ENCODE results near the gene PRKRIP1. TPM values are rescaled to one million over a fixed set of nuclear protein-coding genes. Genes with fewer than 3 reads are reported as not detected.

The PRKRIP1 gene
- total RNA-seq, 1 experiment from 2014 or later = 38.8 TPM

DNA sequence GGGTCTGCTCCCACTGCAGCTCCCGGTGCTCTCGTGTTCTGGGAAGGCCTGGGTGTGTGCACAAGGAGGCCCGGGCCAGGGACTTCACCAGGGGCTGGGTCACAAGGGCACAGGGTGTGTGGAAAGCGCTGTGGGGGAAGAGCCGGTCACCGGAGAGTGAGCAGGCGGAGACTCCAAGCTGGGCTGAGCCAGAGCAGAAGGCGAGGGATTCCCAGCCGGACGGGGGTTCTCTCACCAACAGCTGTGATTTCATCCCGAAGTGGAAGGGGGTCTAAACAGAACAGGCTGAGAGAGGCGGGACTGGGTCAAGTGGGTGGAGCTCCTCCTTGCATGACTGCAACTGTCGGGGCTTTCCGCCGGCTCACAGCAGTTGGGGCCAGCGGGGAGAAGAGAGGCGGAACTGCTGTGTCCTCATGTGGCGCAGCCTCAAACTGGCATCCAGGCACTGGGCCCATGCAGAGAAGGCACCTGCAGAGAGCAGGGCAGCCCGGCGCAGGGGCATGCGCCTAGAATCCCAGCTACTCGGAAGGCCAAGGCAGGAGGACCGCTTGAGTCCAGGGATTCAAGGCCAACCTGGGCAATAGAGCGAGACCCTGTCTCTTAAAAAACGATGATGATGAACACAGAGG, 29.6 kb downstream of the PRKRIP1 start:
- H2AK5ac ChIP-seq (ENCODE audit: insufficient read length, low read length) = no peak overlapping the region
- Mint-ChIP-seq H3K4me1 (peaks cover 12 to 17% of the 10 kb centered on the region in 2 experiments), H3K4me3 (no peak overlapping the region), H3K27ac (no peak overlapping the region; a peak in 2 of 7 replicates), H3K36me3 (ENCODE audit: insufficient read depth in 1 of 3, low read depth in 3 of 3) (peaks cover 17 to 50% (median 38%) of the 10 kb centered on the region in 3 experiments), H3K27me3 (ENCODE audit: low read depth) (peaks cover 4% of the 10 kb centered on the region), H3K9me3 (no peaks in the 10 kb centered on the region)
- no peak overlapping the region for H2BK20ac ChIP-seq (ENCODE audit: low read depth, low read length, poor library complexity, severe bottlenecking)
- H3K79me2 ChIP-seq (ENCODE audit: insufficient read depth, low read length) = no peaks in the 10 kb centered on the region
- H3K79me1 ChIP-seq (ENCODE audit: insufficient read depth, low read depth, low read length, poor library complexity, severe bottlenecking) = no peaks in the 10 kb centered on the region
- no peak overlapping the region for H3K4me2 ChIP-seq (ENCODE audit: insufficient read depth, insufficient read length, low read length)
- H4K20me1 ChIP-seq (ENCODE audit: control insufficient read depth, insufficient read depth, insufficient read length) = no peaks in the 10 kb centered on the region
- H3K27ac ChIP-seq (ENCODE audit: insufficient read length, low read depth, low read length) = no peak overlapping the region
- H3K23ac ChIP-seq (ENCODE audit: insufficient read length, low read depth, low read length) = no peak overlapping the region
- no peak overlapping the region for H3K4ac ChIP-seq (ENCODE audit: low read depth, low read length)
- no peak overlapping the region for H4K5ac ChIP-seq (ENCODE audit: insufficient read length, low read depth, low read length)
- H3K27me3 ChIP-seq (ENCODE audit: insufficient read depth, low read length) = no peaks in the 10 kb centered on the region
- H2BK15ac ChIP-seq (ENCODE audit: low read depth, low read length) = no peak overlapping the region
- H2BK12ac ChIP-seq (ENCODE audit: insufficient read length, low read depth, low read length) = no peak overlapping the region
- H3K23me2 ChIP-seq (ENCODE audit: insufficient read length, low read depth, low read length, poor library complexity, severe bottlenecking) = no peaks in the 10 kb centered on the region
- H3T11ph ChIP-seq (ENCODE audit: low read length) = no peak overlapping the region
- H3K4me1 ChIP-seq (ENCODE audit: insufficient read depth, low read length) = no peaks in the 10 kb centered on the region
- H3K14ac ChIP-seq (ENCODE audit: insufficient read depth, low read length) = no peak overlapping the region
- H3K56ac ChIP-seq (ENCODE audit: insufficient read length, low read depth, low read length) = no peak overlapping the region
- peak; percentile 54 for DNase-seq
- no peak overlapping the region for H2BK120ac ChIP-seq (ENCODE audit: low read depth, low read length, poor library complexity, severe bottlenecking)
- no peak overlapping the region for H3K18ac ChIP-seq (ENCODE audit: insufficient read length, low read depth, low read length)
- H3K9me3 ChIP-seq (ENCODE audit: control insufficient read depth, low read depth, low read length) = no peaks in the 10 kb centered on the region
- H3K9ac ChIP-seq (ENCODE audit: extremely low read depth, insufficient read length, low read length) = no peak overlapping the region
- H4K8ac ChIP-seq (replicated peaks; ENCODE audit: insufficient read length, low read depth, low read length) = no peak overlapping the region
- TF ChIP-seq CTCF (conservative IDR thresholded peaks at IDR 0.05) = no peak
- WGBS (ENCODE audit: extremely low coverage, insufficient read length, low lambda C conversion rate) = no CpG with 5 or more reads among the region's 25 CpGs
- H2AFZ ChIP-seq (ENCODE audit: low read length) = no peak overlapping the region
- no peak overlapping the region for H2BK5ac ChIP-seq (ENCODE audit: insufficient read length, low read length)
- H4K91ac ChIP-seq (ENCODE audit: insufficient read length, low read depth, low read length) = no peak overlapping the region

All from H9 (cell line).